ENCODE results near the gene HLA-DMA.

GRCh38 chr6:32979720-32980487, 27.0 kb upstream of the HLA-DMA start:
- TF ChIP-seq CTCF (IDR thresholded peaks at IDR 0.05) = no peak
- TF ChIP-seq POLR2A (IDR thresholded peaks at IDR 0.05) = no peak
- TF ChIP-seq EP300 (IDR thresholded peaks at IDR 0.05) = no peak
